GM23338 (cell line): Measurements from ENCODE around the gene CDCA4. TPM values are rescaled to one million over a fixed set of nuclear protein-coding genes. Genes with fewer than 3 reads are reported as not detected.

Experiments used
- ATAC-seq: fragments of 200-7000 bp; cut with Tn5 transposase; 3 replicates; pipeline ENCODE4 v1.9.1; 2020
- DNase-seq: peaks from one replicate; pipeline ENCODE4 v3.0.0-alpha.2; 2015; ENCODE audit warnings: low spot score
- H2AFZ ChIP-seq: fragments of 200-600 bp; sonication (generic); 2 replicates; pipeline ENCODE4 v1.8.0; 2016; ENCODE audit warnings: antibody characterized with exemption, mild to moderate bottlenecking, moderate library complexity
- H3F3A ChIP-seq: fragments of 200-600 bp; sonication (generic); replicated peaks from 2 replicates; pipeline ENCODE4 v1.8.0; 2017; ENCODE audit warnings: antibody characterized with exemption, mixed run types, low read depth
- H3K27ac ChIP-seq: fragments of 200-600 bp; sonication (generic); 2 replicates; pipeline ENCODE4 v1.6.1; 2016; ENCODE audit warnings: low read depth
- H3K27me3 ChIP-seq: fragments of 200-600 bp; sonication (generic); 2 replicates; pipeline ENCODE4 v1.8.0; 2016; ENCODE audit warnings: mild to moderate bottlenecking, mixed run types, moderate library complexity; ENCODE audit not compliant: insufficient read depth
- H3K36me3 ChIP-seq: fragments of 200-600 bp; sonication (generic); 2 replicates; pipeline ENCODE4 v1.8.0; 2016; ENCODE audit warnings: mild to moderate bottlenecking; ENCODE audit not compliant: insufficient read depth
- H3K4me1 ChIP-seq: fragments of 200-600 bp; sonication (generic); 2 replicates; pipeline ENCODE4 v1.8.0; 2016; ENCODE audit warnings: mild to moderate bottlenecking, moderate library complexity; ENCODE audit not compliant: insufficient read depth
- H3K4me2 ChIP-seq: fragments of 200-600 bp; sonication (generic); 2 replicates; pipeline ENCODE4 v1.7.1; 2017; ENCODE audit warnings: mixed run types
- H3K4me3 ChIP-seq: fragments of 200-600 bp; sonication (generic); 2 replicates; pipeline ENCODE4 v1.6.1; 2016; ENCODE audit warnings: mixed run types
- H3K79me2 ChIP-seq: fragments of 200-600 bp; sonication (generic); replicated peaks from 2 replicates; pipeline ENCODE4 v1.8.0; 2017; ENCODE audit warnings: mild to moderate bottlenecking; ENCODE audit not compliant: insufficient read depth
- H3K9me2 ChIP-seq: fragments of 200-600 bp; sonication (generic); 2 replicates; pipeline ENCODE4 v1.8.0; 2017; ENCODE audit not compliant: insufficient read depth
- H4K20me1 ChIP-seq: fragments of 200-600 bp; sonication (generic); replicated peaks from 2 replicates; pipeline ENCODE4 v1.8.0; 2017; ENCODE audit warnings: mild to moderate bottlenecking; ENCODE audit not compliant: insufficient read depth
- H3K27ac Mint-ChIP-seq: 2 replicates; pipeline ENCODE4 v1.8.0; 2020; ENCODE audit warnings: inconsistent platforms, mild to moderate bottlenecking, moderate library complexity, mixed read lengths
- H3K27me3 Mint-ChIP-seq: 3 replicates; pipeline ENCODE4 v1.8.0; 2022; ENCODE audit warnings: low read depth, mild to moderate bottlenecking, moderate library complexity, mixed read lengths, inconsistent platforms; ENCODE audit not compliant: insufficient read depth, poor library complexity
- H3K36me3 Mint-ChIP-seq: 3 replicates; pipeline ENCODE4 v1.8.0; 2021; ENCODE audit warnings: low read depth, mild to moderate bottlenecking, inconsistent platforms, moderate library complexity, mixed read lengths
- H3K4me1 Mint-ChIP-seq: 3 replicates; pipeline ENCODE4 v1.8.0; 2020; ENCODE audit warnings: mild to moderate bottlenecking, inconsistent platforms, mixed read lengths
- H3K4me3 Mint-ChIP-seq: 3 replicates; pipeline ENCODE4 v1.8.0; 2021; ENCODE audit warnings: moderate library complexity, mild to moderate bottlenecking, inconsistent platforms, mixed read lengths
- H3K9me3 Mint-ChIP-seq: 3 replicates; pipeline ENCODE4 v1.8.0; 2020; ENCODE audit warnings: moderate library complexity, mild to moderate bottlenecking, inconsistent platforms, mixed read lengths
- CREB1 ChIP-seq: fragments of 250-450 bp; sonication (Bioruptor Pico); IDR thresholded peaks from 2 replicates; pipeline ENCODE4 v1.5.0; 2020; ENCODE audit warnings: low read depth, mild to moderate bottlenecking, moderate library complexity
- EZH2 ChIP-seq: fragments of 200-600 bp; sonication (generic); IDR thresholded peaks from one replicate; pipeline ENCODE4 v1.8.0; 2017; ENCODE audit warnings: antibody characterized with exemption, mild to moderate bottlenecking, low read depth; ENCODE audit not compliant: unreplicated experiment
- EZH2phosphoT487 ChIP-seq: fragments of 200-600 bp; sonication (generic); IDR thresholded peaks from one replicate; pipeline ENCODE4 v1.8.1; 2018; ENCODE audit warnings: antibody characterized with exemption; ENCODE audit not compliant: unreplicated experiment
- JUNB ChIP-seq: IDR thresholded peaks from one replicate; pipeline ENCODE4 v1.6.1; 2016; ENCODE audit warnings: antibody characterized with exemption; ENCODE audit not compliant: unreplicated experiment
- POLR2AphosphoS5 ChIP-seq: IDR thresholded peaks from 2 replicates; pipeline ENCODE4 v1.6.1; 2016; ENCODE audit warnings: antibody characterized with exemption, low read depth
- REST ChIP-seq: IDR thresholded peaks from one replicate; pipeline ENCODE4 v1.6.1; 2018; ENCODE audit warnings: antibody characterized with exemption; ENCODE audit not compliant: unreplicated experiment
- STAT1 ChIP-seq: IDR thresholded peaks from one replicate; pipeline ENCODE4 v1.6.1; 2016; ENCODE audit warnings: antibody characterized with exemption; ENCODE audit not compliant: unreplicated experiment
- ZNF114 ChIP-seq: fragments of 250-450 bp; sonication (Bioruptor Pico); IDR thresholded peaks from 2 replicates; pipeline ENCODE4 v1.5.0; 2020; ENCODE audit warnings: mild to moderate bottlenecking, moderate library complexity
- ZNF331 ChIP-seq: fragments of 250-450 bp; sonication (Bioruptor Pico); IDR thresholded peaks from 2 replicates; pipeline ENCODE4 v1.5.0; 2020; ENCODE audit warnings: low read depth, mild to moderate bottlenecking, moderate library complexity
- polyA plus RNA-seq: library from polyadenylated mRNA; unstranded; fragments of >200 nt; fragmentation: Nextera tagmentation; extraction: Ambion mirVana; gene quantifications from 2 replicates; pipeline ENCODE4 v1.2.1, GENCODE V29; 2016
- total RNA-seq: library from RNA; depleted of rRNA; stranded (reverse); fragments of >200 nt; shearing (Covaris generic); gene quantifications from 2 replicates; pipeline ENCODE4 v1.2.3, GENCODE V29; 2014
- TF ChIP-seq, protein P1 (sequence below): IDR thresholded peaks from 2 replicates; pipeline ENCODE4 v1.6.1; 2016; ENCODE audit warnings: antibody characterized with exemption
- TF ChIP-seq, protein P2 (sequence below), 2 experiments: fragments of 200-600 bp in 1 of 2; sonication (generic) in 1 of 2; conservative IDR thresholded peaks; 2 replicates each; pipeline versions ENCODE4 v1.5.1 to v1.6.1; 2016 to 2017; ENCODE audit warnings: antibody characterized with exemption in 2 of 2, low read depth in 2 of 2, mild to moderate bottlenecking in 2 of 2, moderate library complexity in 1 of 2

The CDCA4 gene
- total and polyA plus RNA-seq, 2 experiments from 2014 or later = 32.6 to 70.7 TPM

DNA sequence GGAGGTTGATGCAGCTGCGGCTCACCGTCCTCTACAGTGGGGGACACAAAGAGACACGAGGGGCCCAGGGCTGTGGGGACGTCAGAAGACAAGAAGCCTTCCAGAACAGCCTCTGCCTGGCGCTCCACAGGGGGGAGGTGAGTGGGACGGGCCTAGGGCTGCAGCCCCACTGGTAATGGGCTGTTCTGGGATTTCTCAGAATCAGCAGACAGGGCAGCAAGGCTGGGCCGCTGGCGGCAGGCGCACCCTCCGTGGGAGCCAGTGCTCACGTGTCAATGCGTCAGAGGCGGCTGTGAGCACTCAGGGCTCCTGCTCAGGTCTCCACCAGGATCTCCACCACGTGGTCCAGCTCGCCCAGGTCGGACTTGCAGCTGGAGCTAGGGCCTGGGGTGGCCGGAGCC, 10.0 kb downstream of the CDCA4 start (continued):
- TF ChIP-seq, protein P1, sequence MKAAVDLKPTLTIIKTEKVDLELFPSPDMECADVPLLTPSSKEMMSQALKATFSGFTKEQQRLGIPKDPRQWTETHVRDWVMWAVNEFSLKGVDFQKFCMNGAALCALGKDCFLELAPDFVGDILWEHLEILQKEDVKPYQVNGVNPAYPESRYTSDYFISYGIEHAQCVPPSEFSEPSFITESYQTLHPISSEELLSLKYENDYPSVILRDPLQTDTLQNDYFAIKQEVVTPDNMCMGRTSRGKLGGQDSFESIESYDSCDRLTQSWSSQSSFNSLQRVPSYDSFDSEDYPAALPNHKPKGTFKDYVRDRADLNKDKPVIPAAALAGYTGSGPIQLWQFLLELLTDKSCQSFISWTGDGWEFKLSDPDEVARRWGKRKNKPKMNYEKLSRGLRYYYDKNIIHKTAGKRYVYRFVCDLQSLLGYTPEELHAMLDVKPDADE = no peak
- TF ChIP-seq CREB1 (CRISPR knock-in tag) = no peak
- TF ChIP-seq, protein P2, sequence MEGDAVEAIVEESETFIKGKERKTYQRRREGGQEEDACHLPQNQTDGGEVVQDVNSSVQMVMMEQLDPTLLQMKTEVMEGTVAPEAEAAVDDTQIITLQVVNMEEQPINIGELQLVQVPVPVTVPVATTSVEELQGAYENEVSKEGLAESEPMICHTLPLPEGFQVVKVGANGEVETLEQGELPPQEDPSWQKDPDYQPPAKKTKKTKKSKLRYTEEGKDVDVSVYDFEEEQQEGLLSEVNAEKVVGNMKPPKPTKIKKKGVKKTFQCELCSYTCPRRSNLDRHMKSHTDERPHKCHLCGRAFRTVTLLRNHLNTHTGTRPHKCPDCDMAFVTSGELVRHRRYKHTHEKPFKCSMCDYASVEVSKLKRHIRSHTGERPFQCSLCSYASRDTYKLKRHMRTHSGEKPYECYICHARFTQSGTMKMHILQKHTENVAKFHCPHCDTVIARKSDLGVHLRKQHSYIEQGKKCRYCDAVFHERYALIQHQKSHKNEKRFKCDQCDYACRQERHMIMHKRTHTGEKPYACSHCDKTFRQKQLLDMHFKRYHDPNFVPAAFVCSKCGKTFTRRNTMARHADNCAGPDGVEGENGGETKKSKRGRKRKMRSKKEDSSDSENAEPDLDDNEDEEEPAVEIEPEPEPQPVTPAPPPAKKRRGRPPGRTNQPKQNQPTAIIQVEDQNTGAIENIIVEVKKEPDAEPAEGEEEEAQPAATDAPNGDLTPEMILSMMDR (conservative IDR thresholded peaks at IDR 0.05; ENCODE audit: low read depth in 2 of 2) = no peak
- TF ChIP-seq ZNF331 (CRISPR knock-in tag) = no peak
- no peak for TF ChIP-seq REST
- no peak for TF ChIP-seq ZNF114 (CRISPR knock-in tag)
- no peak for TF ChIP-seq EZH2

- H3K27ac ChIP-seq = no peak overlapping the region
- H3K4me1 Mint-ChIP-seq = peaks cover 21% of the 10 kb centered on the region
- H2AFZ ChIP-seq = no peak overlapping the region
- H3K36me3 Mint-ChIP-seq = peaks cover 41% of the 10 kb centered on the region
- TF ChIP-seq POLR2AphosphoS5 (no peak), CREB1 (CRISPR knock-in tag) (no peak), EZH2phosphoT487 (no peak), JUNB (no peak), STAT1 (no peak)
- TF ChIP-seq, protein P1 = no peak
- H3K36me3 ChIP-seq = peaks cover 13% of the 10 kb centered on the region
- no peaks in the 10 kb centered on the region for H3K9me3 Mint-ChIP-seq
- no peaks in the 10 kb centered on the region for H3F3A ChIP-seq
- no peaks in the 10 kb centered on the region for H3K27me3 ChIP-seq
- peaks cover 11% of the 10 kb centered on the region for H3K27me3 Mint-ChIP-seq
- H3K4me2 ChIP-seq = no peak overlapping the region
- no peaks in the 10 kb centered on the region for H3K9me2 ChIP-seq
- ATAC-seq (no peak), DNase-seq (no peak)
- H3K4me3 Mint-ChIP-seq = no peak overlapping the region
- H3K79me2 ChIP-seq = peaks cover 63% of the 10 kb centered on the region
- no peak overlapping the region for H3K4me3 ChIP-seq
- H4K20me1 ChIP-seq = peaks cover 39% of the 10 kb centered on the region
- H3K27ac Mint-ChIP-seq = no peak overlapping the region
- H3K4me1 ChIP-seq = peaks cover 4% of the 10 kb centered on the region; the same call in 1 of the 2 replicates
These were observed 10.8 kb downstream of the CDCA4 start for GRCh38 chr14:105010106-105010505.
